ENCODE measurements around the gene SLC2A10.

Gene SLC2A10

GRCh38 chr20:46758929-46759669, 49.6 kb downstream of the SLC2A10 start:
- no peaks in the 10 kb centered on the region for H3K9me3 ChIP-seq
- no peaks in the 10 kb centered on the region for H3K27me3 ChIP-seq
- H3K27ac ChIP-seq = no peak overlapping the region
- no peak overlapping the region for H3K4me3 ChIP-seq
- DNase-seq = no peak
- intact Hi-C loops (cut with DNase I; ENCODE audit: low total_unique reads) = no loop called here
- H3K36me3 ChIP-seq = no peaks in the 10 kb centered on the region
- H3K4me1 ChIP-seq = peaks cover 0 to 6% (median 0%) of the 10 kb centered on the region in 4 donors
- no peak for TF ChIP-seq CTCF (IDR thresholded peaks at IDR 0.05)

GRCh38 chr20:46761566-46761965, 52.1 kb downstream of the SLC2A10 start:
- no peak overlapping the region for H3K27ac ChIP-seq
- H3K36me3 ChIP-seq = no peaks in the 10 kb centered on the region
- no peak for DNase-seq
- peaks cover 0 to 2% of the 10 kb centered on the region in 2 donors for H3K27me3 ChIP-seq
- TF ChIP-seq CTCF (IDR thresholded peaks at IDR 0.05) = no peak
- H3K4me1 ChIP-seq = peaks cover 0 to 6% (median 0%) of the 10 kb centered on the region in 4 donors
- no peaks in the 10 kb centered on the region for H3K9me3 ChIP-seq
- H3K4me3 ChIP-seq = no peak overlapping the region
- intact Hi-C loops (cut with DNase I; ENCODE audit: low total_unique reads) = loop anchor here (10.0 kb wide), 1 partner anchor 383 kb away; no protein-coding TSS in a partner anchor

GRCh38 chr20:46764068-46764467, 54.6 kb downstream of the SLC2A10 start:
- no peak for TF ChIP-seq CTCF (IDR thresholded peaks at IDR 0.05)
- no peak for DNase-seq

GRCh38 chr20:46765506-46766120, 56.2 kb downstream of the SLC2A10 start:
- Histone ChIP-seq H3K27me3 (peaks cover 0 to 22% of the 10 kb centered on the region in 2 donors), H3K4me1 (no peaks in the 10 kb centered on the region), H3K27ac (no peak overlapping the region), H3K36me3 (no peaks in the 10 kb centered on the region), H3K9me3 (no peaks in the 10 kb centered on the region), H3K4me3 (no peak overlapping the region)
- DNase-seq = no peak
- intact Hi-C loops (cut with DNase I; ENCODE audit: low total_unique reads) = loop anchor here (10.0 kb wide), 1 partner anchor 379 kb away; no protein-coding TSS in a partner anchor
- TF ChIP-seq CTCF (IDR thresholded peaks at IDR 0.05) = no peak

More at GRCh38 chr20:46764068-46764467, 54.6 kb downstream of the SLC2A10 start:
- Histone ChIP-seq H3K27me3 (peaks cover 0 to 12% of the 10 kb centered on the region in 2 donors), H3K36me3 (no peaks in the 10 kb centered on the region), H3K9me3 (no peaks in the 10 kb centered on the region), H3K4me3 (no peak overlapping the region), H3K4me1 (no peaks in the 10 kb centered on the region), H3K27ac (no peak overlapping the region)
- intact Hi-C loops (cut with DNase I; ENCODE audit: low total_unique reads) = loop anchor here (10.0 kb wide), 1 partner anchor 381 kb away; no protein-coding TSS in a partner anchor

GRCh38 chr20:46767127-46767761, 57.8 kb downstream of the SLC2A10 start:
- intact Hi-C loops (cut with DNase I; ENCODE audit: low total_unique reads) = loop anchor here (10.0 kb wide), 1 partner anchor 378 kb away; no protein-coding TSS in a partner anchor
- Histone ChIP-seq H3K4me1 (no peaks in the 10 kb centered on the region), H3K27ac (no peak overlapping the region), H3K9me3 (no peaks in the 10 kb centered on the region), H3K27me3 (peaks cover 0 to 34% of the 10 kb centered on the region in 2 donors), H3K36me3 (no peaks in the 10 kb centered on the region), H3K4me3 (no peak overlapping the region)
- no peak for DNase-seq
- TF ChIP-seq CTCF (IDR thresholded peaks at IDR 0.05) = peak; percentile 18 to 25
